Neutrophil (primary cell): ENCODE measurements around the gene CFDP1.

Experiments
- H3K27ac ChIP-seq: fragments of 200-600 bp; sonication (generic); 2 replicates; pipeline ENCODE4 v1.5.1; 2016; ENCODE audit warnings: mild to moderate bottlenecking, moderate library complexity
- H3K27me3 ChIP-seq: fragments of 200-600 bp; sonication (generic); 2 replicates; pipeline ENCODE4 v1.6.0; 2016; ENCODE audit warnings: mild to moderate bottlenecking
- H3K36me3 ChIP-seq: fragments of 200-600 bp; sonication (generic); 2 replicates; pipeline ENCODE4 v1.5.1; 2017
- H3K4me1 ChIP-seq, 2 experiments: fragments of 200-600 bp in 1 of 2; sonication (generic) in 1 of 2; 1 replicate in 1 of 2; 2 replicates in 1 of 2; pipeline versions ENCODE4 v1.5.1 to v1.6.1; 2013 to 2016; ENCODE audit warnings: low read depth in 1 of 2, low read length in 1 of 2, mild to moderate bottlenecking in 1 of 2, moderate library complexity in 1 of 2; ENCODE audit not compliant: control insufficient read depth in 1 of 2, insufficient read depth in 1 of 2
- H3K4me3 ChIP-seq, 2 experiments: fragments of 200-600 bp in 1 of 2; sonication (generic) in 1 of 2; 1 replicate in 1 of 2; 2 replicates in 1 of 2; pipeline ENCODE4 v1.5.1; 2013 to 2016; ENCODE audit warnings: low read depth in 1 of 2, low read length in 1 of 2, mild to moderate bottlenecking in 1 of 2, moderate library complexity in 1 of 2
- H3K9me3 ChIP-seq: fragments of 200-600 bp; sonication (generic); 2 replicates; pipeline ENCODE4 v1.5.1; 2016
- CTCF ChIP-seq: fragments of 200-600 bp; sonication (generic); IDR thresholded peaks from 2 replicates; pipeline ENCODE4 v1.5.1; 2016; ENCODE audit warnings: antibody characterized with exemption

Gene CFDP1

GRCh38 chr16:75378616-75379015 lies 54.7 kb downstream of the CFDP1 start:
- H3K27me3 ChIP-seq, result no peaks in the 10 kb centered on the region
- no peaks in the 10 kb centered on the region for H3K9me3 ChIP-seq
- TF ChIP-seq CTCF, result no peak
- H3K27ac ChIP-seq, result no peak overlapping the region
- no peak overlapping the region for H3K4me3 ChIP-seq
- no peaks in the 10 kb centered on the region for H3K36me3 ChIP-seq
- H3K4me1 ChIP-seq, result peaks cover 36 to 37% of the 10 kb centered on the region in 2 experiments

GRCh38 chr16:75377729-75378386 lies 55.4 kb downstream of the CFDP1 start:
- Histone ChIP-seq H3K27me3 (no peaks in the 10 kb centered on the region), H3K27ac (no peak overlapping the region), H3K4me1 (peaks cover 36 to 37% of the 10 kb centered on the region in 2 experiments), H3K4me3 (no peak overlapping the region), H3K9me3 (no peaks in the 10 kb centered on the region), H3K36me3 (no peaks in the 10 kb centered on the region)
- TF ChIP-seq CTCF, result no peak

- no peak for TF ChIP-seq CTCF
- no peaks in the 10 kb centered on the region for H3K27me3 ChIP-seq
- no peaks in the 10 kb centered on the region for H3K9me3 ChIP-seq
- no peak overlapping the region for H3K27ac ChIP-seq
- no peak overlapping the region for H3K4me3 ChIP-seq
- H3K4me1 ChIP-seq, result peaks cover 34 to 35% of the 10 kb centered on the region in 2 experiments
- H3K36me3 ChIP-seq, result no peaks in the 10 kb centered on the region
Measured at GRCh38 chr16:75376475-75377161, 56.7 kb downstream of the CFDP1 start.

- Histone ChIP-seq H3K9me3 (no peaks in the 10 kb centered on the region), H3K4me1 (peaks cover 12 to 13% of the 10 kb centered on the region in 2 experiments), H3K27me3 (no peaks in the 10 kb centered on the region), H3K27ac (no peak overlapping the region), H3K36me3 (no peaks in the 10 kb centered on the region), H3K4me3 (no peak overlapping the region)
- TF ChIP-seq CTCF, result no peak
Measured at GRCh38 chr16:75374388-75374787, 58.9 kb downstream of the CFDP1 start.

GRCh38 chr16:75372236-75372856 lies 61.0 kb downstream of the CFDP1 start:
- Histone ChIP-seq H3K36me3 (no peaks in the 10 kb centered on the region), H3K4me3 (no peak overlapping the region), H3K27me3 (no peaks in the 10 kb centered on the region), H3K27ac (no peak overlapping the region), H3K4me1 (no peaks in the 10 kb centered on the region), H3K9me3 (no peaks in the 10 kb centered on the region)
- no peak for TF ChIP-seq CTCF
